ENCODE measurements around the gene ATXN7L1.

The ATXN7L1 gene

DNA sequence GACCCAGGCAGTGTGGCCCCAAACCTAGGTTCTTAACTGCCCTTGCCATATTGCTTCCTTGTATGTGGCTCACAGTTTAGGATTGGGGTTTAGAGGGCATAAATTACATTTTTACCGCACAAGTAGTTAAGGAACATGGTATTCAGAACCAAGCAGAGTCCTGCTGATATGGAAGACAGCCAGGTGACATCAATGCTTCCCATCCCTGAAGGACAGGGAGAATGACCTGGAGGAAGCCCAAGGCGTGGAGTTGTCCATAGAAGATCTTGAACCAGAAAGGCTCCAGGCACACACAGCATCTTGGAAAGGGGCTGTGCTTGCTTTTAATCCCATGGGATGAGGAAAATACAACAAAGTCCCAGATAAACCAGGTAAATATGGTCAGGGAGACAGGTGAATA, 48.3 kb downstream of the ATXN7L1 start:
- DNase-seq (ENCODE audit: low read depth in 3 of 3): no peak

DNA sequence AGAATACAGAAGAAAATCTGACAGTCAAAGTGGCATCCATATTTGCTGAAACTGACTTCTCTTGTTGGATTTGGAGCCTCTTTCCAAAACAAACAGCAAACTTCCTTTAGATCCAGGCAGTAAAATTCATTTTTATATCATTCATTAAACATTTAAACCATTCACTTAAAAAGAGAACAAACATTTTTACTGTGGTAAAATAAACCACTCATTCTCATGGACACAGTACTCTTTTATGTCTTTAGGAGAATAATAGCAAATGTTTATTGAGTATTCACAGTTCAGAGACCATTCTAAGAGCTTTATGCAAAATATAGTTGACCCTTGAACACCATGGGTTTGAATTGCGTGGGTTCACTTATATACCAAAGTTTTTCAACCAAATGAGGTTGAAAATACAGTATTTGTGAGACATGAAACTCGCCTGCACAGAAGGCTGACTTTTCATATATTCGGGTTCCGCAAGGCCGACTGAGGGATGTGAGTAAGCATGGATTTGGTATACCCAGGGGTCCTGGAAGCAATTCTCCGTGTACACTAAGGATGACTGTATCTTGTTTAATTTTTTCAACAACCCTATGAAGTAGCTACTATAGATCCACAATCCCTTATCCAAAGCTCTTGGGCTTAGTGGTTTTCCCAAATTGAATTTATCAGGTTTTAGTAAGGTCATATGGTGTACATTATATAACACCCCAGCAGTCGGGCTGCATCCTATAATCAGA, 49.1 kb downstream of the ATXN7L1 start:
- no peak for DNase-seq (ENCODE audit: low read depth in 3 of 3)

DNA sequence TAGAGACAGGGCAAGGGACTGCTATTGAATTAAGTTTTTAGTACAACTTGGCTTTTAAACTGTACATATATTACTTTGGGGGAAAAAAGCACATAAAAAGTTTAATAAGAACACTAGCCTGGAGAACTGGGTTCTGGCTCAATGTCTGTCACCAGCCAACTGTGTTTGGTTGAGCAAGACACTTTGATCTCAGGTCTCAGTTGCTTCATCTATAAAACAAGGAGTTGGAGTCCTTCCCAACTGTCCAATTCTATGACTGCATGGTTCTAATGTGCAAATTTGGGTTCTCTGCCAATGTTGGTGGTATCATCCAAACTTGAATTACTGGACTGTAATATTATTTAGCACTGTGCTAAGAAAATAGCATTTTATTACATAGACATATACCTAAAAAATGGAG, 50.3 kb downstream of the ATXN7L1 start:
- no peak for DNase-seq (ENCODE audit: low read depth in 3 of 3)

DNA sequence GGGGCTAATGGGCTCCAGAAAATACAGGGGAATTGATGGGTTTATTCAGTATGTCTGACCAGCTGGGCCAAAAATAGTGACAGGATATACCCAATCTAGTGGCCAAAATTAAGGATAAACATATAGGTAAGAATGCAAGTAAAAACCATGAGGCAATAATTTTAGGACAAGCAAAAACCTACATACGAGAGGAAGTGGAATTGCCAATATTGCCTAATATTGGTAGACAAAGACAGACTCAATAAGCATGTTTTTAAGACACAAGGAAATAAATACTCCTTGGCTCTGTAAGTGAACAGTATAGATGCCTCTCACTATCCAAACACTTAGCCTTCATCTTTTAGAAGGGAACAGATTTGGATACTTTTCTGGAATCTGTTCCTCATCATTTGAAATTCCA, 51.0 kb downstream of the ATXN7L1 start:
- no peak for DNase-seq (ENCODE audit: low read depth in 3 of 3)

- DNase-seq (ENCODE audit: low read depth in 3 of 3): no peak
These were observed 53.6 kb downstream of the ATXN7L1 start for GRCh38 chr7:105822806-105823205.

- no peak for DNase-seq (ENCODE audit: low read depth in 3 of 3)
These were observed 54.9 kb downstream of the ATXN7L1 start for GRCh38 chr7:105821527-105821926.

DNA sequence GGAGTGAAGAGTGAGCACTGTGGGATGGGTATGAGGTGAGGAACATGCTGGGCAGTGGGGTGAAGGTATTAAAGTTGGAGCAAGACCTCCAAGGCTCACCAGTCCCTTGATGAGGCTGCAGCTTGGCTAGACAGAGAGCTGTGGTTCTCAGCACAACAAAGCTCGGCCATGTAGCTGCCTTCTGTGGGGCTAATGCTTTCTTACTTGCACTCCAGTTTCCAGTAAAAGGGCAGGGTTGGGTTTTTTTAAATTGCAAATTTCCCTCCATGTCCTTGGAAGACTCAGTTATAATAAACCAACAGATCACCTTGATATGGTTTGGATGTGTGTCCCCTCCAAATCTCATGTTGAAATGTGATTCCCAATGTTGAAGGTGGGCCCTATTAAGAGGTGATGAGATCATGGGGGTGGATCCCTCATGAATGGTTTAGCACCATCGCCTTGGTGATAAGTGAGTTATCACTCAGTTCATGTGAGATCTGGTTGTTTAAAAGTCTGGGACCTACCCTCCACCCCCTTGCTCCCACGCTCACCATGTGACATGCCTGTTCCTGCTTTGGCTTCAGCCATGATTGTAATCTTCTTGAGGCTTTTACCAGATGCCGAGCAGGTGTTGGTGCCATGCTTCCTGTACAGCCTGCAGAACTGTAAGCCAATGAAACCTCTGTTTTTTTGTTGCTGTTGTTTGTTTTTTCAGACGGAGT, 55.9 kb downstream of the ATXN7L1 start:
- DNase-seq (ENCODE audit: low read depth in 3 of 3): no peak

GRCh38 chr7:105819559-105819958, 56.8 kb downstream of the ATXN7L1 start:
- no peak for DNase-seq (ENCODE audit: low read depth in 3 of 3)

GRCh38 chr7:105816954-105817615, 59.3 kb downstream of the ATXN7L1 start:
- no peak for DNase-seq (ENCODE audit: low read depth in 3 of 3)

- no peak for DNase-seq (ENCODE audit: low read depth in 3 of 3)
These were observed 60.0 kb downstream of the ATXN7L1 start for GRCh38 chr7:105816266-105816843.

GRCh38 chr7:105815576-105815975, 60.8 kb downstream of the ATXN7L1 start:
- no peak for DNase-seq (ENCODE audit: low read depth in 3 of 3)

GRCh38 chr7:105814481-105814880, 61.9 kb downstream of the ATXN7L1 start:
- DNase-seq (ENCODE audit: low read depth in 3 of 3): no peak

GRCh38 chr7:105811189-105811847, 65.1 kb downstream of the ATXN7L1 start:
- DNase-seq (ENCODE audit: low read depth in 3 of 3): no peak

DNA sequence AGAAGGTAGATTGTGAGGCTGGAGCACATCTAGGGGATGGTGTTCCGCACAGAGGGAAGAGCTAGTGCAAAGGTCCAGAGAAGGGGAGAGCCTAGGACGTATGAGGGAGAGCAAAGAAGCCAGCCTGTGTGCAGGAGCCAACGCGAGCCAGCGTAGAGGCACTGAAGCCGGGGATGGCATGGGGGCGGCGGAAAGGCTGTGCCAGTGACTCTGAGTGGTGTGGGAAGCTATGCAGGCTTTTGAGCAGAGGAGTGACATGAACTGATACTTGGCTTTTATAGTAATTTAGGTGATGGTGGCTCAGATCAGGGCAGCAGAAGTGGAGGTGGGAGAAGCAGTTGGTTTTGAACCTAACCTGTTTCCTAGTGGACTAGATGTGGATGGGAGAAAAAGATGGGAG, 65.8 kb downstream of the ATXN7L1 start:
- no peak for DNase-seq (ENCODE audit: low read depth in 3 of 3)

DNA sequence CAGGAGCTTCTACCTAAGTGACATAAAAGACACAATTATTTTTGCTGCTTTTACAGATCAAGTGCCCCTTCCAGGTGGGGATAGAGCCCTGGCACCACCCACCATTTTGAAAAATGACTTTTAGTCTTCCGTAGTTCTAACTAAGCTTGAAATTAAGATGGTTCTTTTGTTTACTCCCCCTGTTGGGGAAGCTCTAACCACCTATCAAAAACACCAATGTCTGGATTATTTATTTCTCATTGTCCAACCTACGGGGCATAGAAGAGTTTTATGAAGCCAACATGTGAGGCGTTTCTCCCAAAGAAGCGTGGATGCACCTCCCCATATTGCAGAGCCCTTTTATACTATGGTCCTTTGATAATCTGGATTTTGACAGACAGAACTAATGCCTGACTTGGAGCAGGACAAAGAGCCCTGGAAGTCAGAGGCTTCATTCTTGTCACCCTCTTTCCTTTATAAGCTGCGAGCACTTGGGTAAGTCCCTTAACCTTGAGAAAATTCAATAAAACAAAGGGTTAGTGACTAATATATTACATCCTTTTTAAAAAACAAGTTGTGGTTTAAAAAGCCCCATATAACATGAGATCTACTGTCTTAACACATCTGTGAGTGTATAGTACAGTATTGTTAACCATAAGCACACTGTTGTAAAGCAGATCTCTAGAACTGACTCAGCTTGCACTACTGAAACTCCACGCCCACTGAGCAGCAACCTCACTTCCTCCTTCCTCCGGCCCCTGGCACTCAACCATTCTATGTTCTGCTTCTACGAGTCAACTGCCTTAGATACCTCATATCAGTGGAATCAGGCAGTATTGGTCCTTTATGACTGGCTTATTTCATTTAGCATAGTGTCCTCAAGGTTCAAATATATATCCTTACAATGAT, 67.5 kb downstream of the ATXN7L1 start:
- DNase-seq (ENCODE audit: low read depth in 3 of 3): peak; percentile 48 to 64 (median 59)

DNA sequence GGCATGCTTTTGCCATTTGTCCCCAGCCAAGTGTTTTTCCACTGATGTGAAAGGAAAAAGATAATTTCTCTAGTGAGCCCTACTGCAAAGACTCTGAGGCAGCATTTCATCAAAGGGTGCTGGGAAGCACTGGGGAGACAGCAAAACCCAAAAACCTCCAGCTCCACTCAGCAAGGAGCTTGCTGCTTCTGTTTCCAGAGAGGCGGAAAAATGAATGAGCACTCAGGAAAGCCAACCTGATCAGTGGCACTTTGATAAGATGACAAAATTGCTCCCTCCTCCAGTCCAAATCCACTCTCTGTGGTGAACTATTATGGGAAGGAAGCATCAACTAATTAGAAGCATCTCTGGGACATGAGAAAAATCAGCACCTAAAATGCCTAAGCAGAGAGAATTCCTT, 68.2 kb downstream of the ATXN7L1 start:
- no peak for DNase-seq (ENCODE audit: low read depth in 3 of 3)

DNA sequence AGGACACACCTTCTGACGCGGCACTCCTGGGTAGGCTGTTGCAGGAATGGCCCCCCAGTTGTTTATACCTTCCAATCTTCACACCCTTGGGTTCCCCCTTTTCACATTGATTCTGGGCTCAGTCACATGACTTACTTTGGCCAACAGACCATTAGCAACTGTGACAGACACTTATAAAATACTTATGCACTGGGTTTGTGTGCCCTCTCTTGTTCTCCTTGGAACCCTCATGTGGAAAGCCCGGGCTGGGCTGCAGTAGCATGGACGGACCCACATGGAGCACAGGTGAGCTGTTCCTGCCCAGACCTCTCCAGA, 69.0 kb downstream of the ATXN7L1 start:
- no peak for DNase-seq (ENCODE audit: low read depth in 3 of 3)

- DNase-seq (ENCODE audit: low read depth in 3 of 3): peak; percentile 37 to 40 (median 38)
These were observed 69.6 kb downstream of the ATXN7L1 start for GRCh38 chr7:105806592-105807447.

DNA sequence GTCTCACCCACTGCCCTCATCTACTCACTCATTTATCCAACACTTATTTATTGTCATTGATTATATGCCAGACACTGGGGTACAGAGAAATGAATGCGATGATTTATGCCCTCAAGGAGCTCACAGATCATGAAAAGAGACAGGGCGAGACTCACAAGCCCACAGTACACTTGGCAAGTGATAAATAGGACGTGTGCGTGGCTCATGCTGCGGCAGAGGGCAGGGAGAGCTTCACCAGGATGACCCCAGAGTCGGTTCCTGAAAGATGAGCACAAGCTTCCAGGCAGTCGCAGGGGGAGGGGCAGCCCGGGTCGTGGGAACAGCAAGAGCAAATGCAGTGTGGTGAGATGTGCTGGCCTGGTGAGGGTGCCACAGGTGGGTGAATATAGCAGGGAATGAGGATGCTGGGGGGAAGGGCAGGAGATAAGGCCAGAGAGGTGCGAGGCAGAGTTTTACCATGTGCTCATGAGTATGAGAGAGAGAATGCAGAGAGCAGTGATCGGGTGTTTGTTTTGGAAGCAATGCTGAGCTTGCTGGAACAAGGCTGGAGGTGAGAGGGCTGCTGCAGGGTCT, 70.9 kb downstream of the ATXN7L1 start:
- no peak for DNase-seq (ENCODE audit: low read depth in 3 of 3)

DNA sequence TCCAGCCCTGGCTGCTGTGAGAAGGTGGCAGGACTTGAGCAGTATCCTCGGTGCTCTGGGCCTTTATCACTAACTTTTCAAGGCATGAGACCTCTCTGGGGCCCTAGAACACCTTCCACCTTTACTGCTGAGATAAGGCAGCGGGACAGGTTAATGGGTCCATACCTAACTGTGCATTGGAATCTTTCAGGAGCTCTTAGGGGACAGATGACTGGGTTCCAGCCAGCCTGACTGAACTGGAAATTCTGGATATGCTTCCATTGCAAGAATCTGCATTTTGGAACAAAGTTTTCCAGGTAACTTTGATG, 73.0 kb downstream of the ATXN7L1 start:
- no peak for DNase-seq (ENCODE audit: low read depth in 3 of 3)

Data from stimulated activated CD4-positive, alpha-beta T cell treated with anti-CD3 and anti-CD28 coated beads, TNF-alpha, amount 100 ng/mL, for 4 hours (primary cell).